ENCODE measurements around the gene KSR2. TPM values are rescaled to one million over a fixed set of nuclear protein-coding genes. Genes with fewer than 3 reads are reported as not detected.

KSR2 gene
- total RNA-seq, 1 donor from 2014 or later = not detected

DNA sequence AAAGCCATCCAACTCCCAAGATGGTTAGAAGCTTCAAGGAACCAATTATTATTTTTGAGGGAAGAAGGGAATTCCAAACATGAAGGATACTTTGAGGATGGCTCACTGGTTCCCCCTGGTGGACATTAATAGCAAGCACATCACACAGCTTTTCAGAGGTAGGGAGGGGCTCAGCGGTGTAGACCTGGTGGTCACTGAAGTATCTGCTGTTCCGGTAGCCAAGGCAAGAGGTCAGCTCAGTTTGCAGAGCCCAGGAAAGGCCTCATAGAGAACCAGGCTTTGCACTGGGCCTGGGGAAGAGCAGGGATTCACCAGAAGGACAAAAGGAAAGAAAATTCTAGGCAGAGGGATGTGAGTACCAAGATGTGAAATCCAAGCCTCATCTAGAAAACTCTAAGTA lies 118.7 kb downstream of the KSR2 start:
- H3K4me1 ChIP-seq = no peaks in the 10 kb centered on the region
- intact Hi-C loops (cut with micrococcal nuclease) = no loop called here
- H3K27ac ChIP-seq (replicated peaks) = no peak overlapping the region
- TF ChIP-seq, protein P1, sequence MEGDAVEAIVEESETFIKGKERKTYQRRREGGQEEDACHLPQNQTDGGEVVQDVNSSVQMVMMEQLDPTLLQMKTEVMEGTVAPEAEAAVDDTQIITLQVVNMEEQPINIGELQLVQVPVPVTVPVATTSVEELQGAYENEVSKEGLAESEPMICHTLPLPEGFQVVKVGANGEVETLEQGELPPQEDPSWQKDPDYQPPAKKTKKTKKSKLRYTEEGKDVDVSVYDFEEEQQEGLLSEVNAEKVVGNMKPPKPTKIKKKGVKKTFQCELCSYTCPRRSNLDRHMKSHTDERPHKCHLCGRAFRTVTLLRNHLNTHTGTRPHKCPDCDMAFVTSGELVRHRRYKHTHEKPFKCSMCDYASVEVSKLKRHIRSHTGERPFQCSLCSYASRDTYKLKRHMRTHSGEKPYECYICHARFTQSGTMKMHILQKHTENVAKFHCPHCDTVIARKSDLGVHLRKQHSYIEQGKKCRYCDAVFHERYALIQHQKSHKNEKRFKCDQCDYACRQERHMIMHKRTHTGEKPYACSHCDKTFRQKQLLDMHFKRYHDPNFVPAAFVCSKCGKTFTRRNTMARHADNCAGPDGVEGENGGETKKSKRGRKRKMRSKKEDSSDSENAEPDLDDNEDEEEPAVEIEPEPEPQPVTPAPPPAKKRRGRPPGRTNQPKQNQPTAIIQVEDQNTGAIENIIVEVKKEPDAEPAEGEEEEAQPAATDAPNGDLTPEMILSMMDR (IDR thresholded peaks at IDR 0.05; ENCODE audit: borderline replicate concordance) = peak; percentile 88
- no peak overlapping the region for H3K4me3 ChIP-seq
- no peaks in the 10 kb centered on the region for H3K36me3 ChIP-seq
- DNase-seq = no peak
- peaks cover 78% of the 10 kb centered on the region for H3K27me3 ChIP-seq (ENCODE audit: low read depth)
- H3K9me3 ChIP-seq (replicated peaks) = peaks cover 10% of the 10 kb centered on the region

DNA sequence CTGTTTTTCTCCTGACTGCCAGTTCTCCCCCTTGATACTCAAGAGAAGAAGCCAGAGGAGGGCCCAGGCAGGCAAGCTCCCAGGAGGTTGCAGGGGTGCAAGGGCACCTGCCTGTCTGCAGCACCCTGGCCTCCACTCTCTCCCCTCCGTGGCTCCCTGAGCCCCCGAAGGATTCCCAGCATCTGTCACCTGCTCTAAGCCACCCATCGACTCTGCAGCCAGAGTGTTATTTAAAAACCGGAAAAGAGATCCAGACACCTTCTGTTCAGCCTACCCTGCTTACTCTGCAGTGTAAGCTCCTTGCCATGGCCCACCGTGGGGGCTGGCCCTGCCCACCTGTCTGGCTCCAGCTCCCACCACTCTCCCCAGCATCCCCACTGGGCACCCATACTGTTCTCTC lies 121.4 kb downstream of the KSR2 start:
- Histone ChIP-seq H3K36me3 (no peaks in the 10 kb centered on the region), H3K27ac (replicated peaks) (no peak overlapping the region), H3K9me3 (replicated peaks) (peaks cover 21% of the 10 kb centered on the region), H3K4me3 (no peak overlapping the region), H3K4me1 (no peaks in the 10 kb centered on the region), H3K27me3 (ENCODE audit: low read depth) (peaks cover 94% of the 10 kb centered on the region)
- TF ChIP-seq, protein P1 (IDR thresholded peaks at IDR 0.05; ENCODE audit: borderline replicate concordance) = no peak
- intact Hi-C loops (cut with micrococcal nuclease) = no loop called here
- DNase-seq = no peak

DNA sequence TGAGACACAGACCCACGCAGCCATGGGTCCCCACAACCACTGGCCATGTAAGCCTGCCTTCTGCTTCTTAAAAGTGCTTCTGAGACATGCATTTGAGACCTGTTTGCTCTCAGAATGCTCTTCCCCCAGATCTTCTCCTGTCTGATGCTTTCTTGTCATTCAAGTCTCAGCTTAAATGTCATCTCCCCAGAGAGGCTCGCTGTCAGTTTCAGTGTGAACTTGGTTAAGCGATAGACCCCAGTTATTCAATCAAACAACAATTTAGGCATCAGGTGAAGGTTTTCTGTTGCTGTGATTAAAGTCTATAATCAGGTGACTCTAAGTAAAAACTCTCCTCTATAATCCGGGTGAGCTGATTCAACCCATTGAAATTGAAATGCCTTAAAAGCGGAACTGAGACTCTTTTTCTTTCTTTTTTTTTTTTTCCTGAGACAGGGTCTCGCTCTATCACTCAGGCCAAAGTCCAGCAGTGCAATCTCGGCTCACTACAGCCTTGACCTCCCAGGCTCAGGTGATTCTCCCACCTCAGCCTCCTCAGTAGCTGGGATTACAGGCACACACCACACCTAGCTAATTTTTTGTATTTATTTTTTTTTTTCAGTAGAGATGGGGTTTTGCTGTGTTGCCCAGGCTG lies 123.4 kb downstream of the KSR2 start:
- peaks cover 21% of the 10 kb centered on the region for H3K9me3 ChIP-seq (replicated peaks)
- TF ChIP-seq, protein P1 (IDR thresholded peaks at IDR 0.05; ENCODE audit: borderline replicate concordance) = no peak
- H3K27me3 ChIP-seq (ENCODE audit: low read depth) = peaks cover 95% of the 10 kb centered on the region

DNA sequence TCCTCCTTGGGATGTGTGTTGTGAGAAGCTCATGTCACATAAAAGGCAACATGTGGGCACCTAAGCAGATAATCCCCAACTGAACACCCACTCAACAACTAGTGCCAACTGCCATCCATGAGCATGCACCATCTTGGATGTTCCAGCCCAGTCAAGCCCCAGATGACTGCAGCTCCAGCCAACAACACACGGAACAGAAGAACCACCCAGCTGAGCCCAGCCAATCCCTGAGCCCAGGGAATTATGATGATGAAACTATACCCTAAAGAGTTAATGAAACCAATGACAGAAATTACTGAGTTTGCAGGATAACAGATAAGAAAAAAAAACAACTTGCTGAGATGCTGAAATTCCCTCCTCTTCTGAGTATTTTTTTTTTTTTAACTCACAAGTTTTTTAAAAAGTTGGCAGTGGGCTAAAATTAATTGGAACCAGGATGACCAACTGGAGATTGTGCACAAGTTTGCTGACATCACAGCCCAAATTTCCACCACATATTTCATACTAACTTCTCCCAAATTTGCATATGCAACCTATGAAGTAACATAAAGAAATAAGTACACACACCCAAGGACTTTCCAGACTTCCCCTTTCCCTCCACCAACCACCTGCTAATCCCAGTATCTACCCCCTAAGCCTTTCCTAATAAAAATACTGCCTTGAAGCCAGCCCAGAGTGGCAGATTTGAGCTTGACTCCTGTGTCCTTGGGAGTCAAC lies 124.5 kb downstream of the KSR2 start:
- Histone ChIP-seq H3K27ac (replicated peaks) (no peak overlapping the region), H3K36me3 (no peaks in the 10 kb centered on the region), H3K4me3 (no peak overlapping the region), H3K9me3 (replicated peaks) (peaks cover 21% of the 10 kb centered on the region), H3K27me3 (ENCODE audit: low read depth) (peaks cover 97% of the 10 kb centered on the region), H3K4me1 (no peaks in the 10 kb centered on the region)
- intact Hi-C loops (cut with micrococcal nuclease) = no loop called here
- DNase-seq = no peak
- TF ChIP-seq, protein P1 (IDR thresholded peaks at IDR 0.05; ENCODE audit: borderline replicate concordance) = no peak

More for the DNA sequence above, 123.4 kb downstream of the KSR2 start:
- H3K4me1 ChIP-seq = no peaks in the 10 kb centered on the region
- H3K27ac ChIP-seq (replicated peaks) = no peak overlapping the region
- no peak for DNase-seq
- no peaks in the 10 kb centered on the region for H3K36me3 ChIP-seq
- no peak overlapping the region for H3K4me3 ChIP-seq
- intact Hi-C loops (cut with micrococcal nuclease) = no loop called here

DNA sequence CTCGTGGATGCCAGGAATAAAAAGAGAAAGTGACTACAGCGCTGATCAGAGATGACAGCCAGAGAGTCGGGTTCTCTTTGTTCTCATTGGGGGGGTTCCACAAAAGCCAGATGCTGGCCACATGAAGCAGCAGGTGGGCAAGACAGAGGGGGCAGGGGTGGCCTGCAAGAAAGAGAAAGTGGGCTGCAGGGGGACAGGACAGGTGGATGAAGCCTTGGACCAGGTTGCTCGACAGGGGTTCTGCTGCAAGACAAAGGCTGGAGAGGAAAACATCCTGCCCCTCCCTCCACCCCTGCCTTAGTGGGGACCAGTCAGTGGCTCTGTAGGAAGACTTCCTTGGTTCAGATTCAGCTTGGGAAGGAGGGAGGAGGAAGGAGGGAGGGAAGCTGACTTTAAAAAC lies 126.2 kb downstream of the KSR2 start:
- intact Hi-C loops (cut with micrococcal nuclease) = no loop called here

More for the DNA sequence above, 126.2 kb downstream of the KSR2 start:
- Histone ChIP-seq H3K4me3 (no peak overlapping the region), H3K9me3 (replicated peaks) (peaks cover 21% of the 10 kb centered on the region), H3K4me1 (no peaks in the 10 kb centered on the region), H3K36me3 (no peaks in the 10 kb centered on the region), H3K27ac (replicated peaks) (no peak overlapping the region), H3K27me3 (ENCODE audit: low read depth) (peaks cover 99% of the 10 kb centered on the region)
- TF ChIP-seq, protein P1 (IDR thresholded peaks at IDR 0.05; ENCODE audit: borderline replicate concordance) = no peak
- DNase-seq = no peak
